Smooth muscle cell (in vitro differentiated cells): ENCODE measurements around the gene BBS9. TPM values are rescaled to one million over a fixed set of nuclear protein-coding genes. Genes with fewer than 3 reads are reported as not detected.

ENCODE experiments used
- DNase-seq: peaks from one replicate; lab custom pipeline; 2025; ENCODE audit not compliant: unreplicated experiment; lab: John Stamatoyannopoulos, UW
- H2AFZ ChIP-seq: fragments of 200-600 bp; sonication (generic); 2 replicates; pipeline ENCODE4 v1.6.0; 2016; ENCODE audit warnings: antibody characterized with exemption, low read depth, mild to moderate bottlenecking
- H3F3A ChIP-seq: fragments of 200-600 bp; sonication (generic); 2 replicates; pipeline ENCODE4 v1.6.0; 2017; ENCODE audit warnings: antibody characterized with exemption, low read depth
- H3K27ac ChIP-seq: fragments of 200-600 bp; sonication (generic); 2 replicates; pipeline ENCODE4 v1.5.1; 2016; ENCODE audit warnings: low read depth, mild to moderate bottlenecking
- H3K27me3 ChIP-seq: fragments of 200-600 bp; sonication (generic); 2 replicates; pipeline ENCODE4 v1.6.1; 2016; ENCODE audit warnings: low read depth, mild to moderate bottlenecking
- H3K36me3 ChIP-seq: fragments of 200-600 bp; sonication (generic); 2 replicates; pipeline ENCODE4 v1.5.1; 2016; ENCODE audit warnings: low read depth
- H3K4me1 ChIP-seq: fragments of 200-600 bp; sonication (generic); 2 replicates; pipeline ENCODE4 v1.5.1; 2016; ENCODE audit warnings: low read depth
- H3K4me2 ChIP-seq: fragments of 200-600 bp; sonication (generic); 2 replicates; pipeline ENCODE4 v1.6.0; 2016; ENCODE audit warnings: mild to moderate bottlenecking
- H3K4me3 ChIP-seq: fragments of 200-600 bp; sonication (generic); 2 replicates; pipeline ENCODE4 v1.5.1; 2016; ENCODE audit warnings: mild to moderate bottlenecking
- H3K79me2 ChIP-seq: fragments of 200-600 bp; sonication (generic); 2 replicates; pipeline ENCODE4 v1.6.0; 2016; ENCODE audit warnings: low read depth, mild to moderate bottlenecking
- H3K9ac ChIP-seq: fragments of 200-600 bp; sonication (generic); 2 replicates; pipeline ENCODE4 v1.6.0; 2016; ENCODE audit warnings: low read depth
- H3K9me3 ChIP-seq: fragments of 200-600 bp; sonication (generic); replicated peaks from 2 replicates; pipeline ENCODE4 v1.5.1; 2016; ENCODE audit warnings: low read depth
- H4K20me1 ChIP-seq: fragments of 200-600 bp; sonication (generic); 2 replicates; pipeline ENCODE4 v1.6.0; 2016; ENCODE audit warnings: low read depth
- CTCF ChIP-seq: fragments of 200-600 bp; sonication (generic); IDR thresholded peaks from 2 replicates; pipeline ENCODE4 v1.5.1; 2017; ENCODE audit warnings: borderline replicate concordance, mild to moderate bottlenecking, antibody characterized with exemption; ENCODE audit not compliant: insufficient read depth, poor library complexity, severe bottlenecking
- WGBS: methylation state at CpG from one replicate; pipeline ENCODE4 v1.1.7; 2016; ENCODE audit warnings: low lambda C conversion rate; 5-methylcytosine and 5-hydroxymethylcytosine counted together
- polyA plus RNA-seq: library from polyadenylated mRNA; unstranded; fragments of >200 nt; fragmentation: Nextera tagmentation; extraction: Ambion mirVana; gene quantifications from 2 replicates; pipeline ENCODE4 v1.2.1, GENCODE V29; 2016
- total RNA-seq: library from RNA; depleted of rRNA; stranded (reverse); fragments of >200 nt; gene quantifications from 2 replicates; pipeline ENCODE4 v1.2.3, GENCODE V29; 2014

Gene BBS9
- total and polyA plus RNA-seq, 2 experiments from 2014 or later = 12.8 to 19.6 TPM

- TF ChIP-seq CTCF = no peak
These were observed 460.5 kb downstream of the BBS9 start for GRCh38 chr7:33589911-33590310.

GRCh38 chr7:33590916-33591315 lies 461.6 kb downstream of the BBS9 start:
- Histone ChIP-seq H3K27me3 (no peaks in the 10 kb centered on the region), H4K20me1 (no peaks in the 10 kb centered on the region), H3K9ac (no peak overlapping the region), H3K4me2 (peak overlapping the region; percentile 52), H3F3A (no peaks in the 10 kb centered on the region), H2AFZ (no peak overlapping the region), H3K36me3 (no peaks in the 10 kb centered on the region), H3K4me3 (no peak overlapping the region), H3K79me2 (no peaks in the 10 kb centered on the region), H3K9me3 (no peaks in the 10 kb centered on the region), H3K27ac (peak overlapping the region; percentile 49), H3K4me1 (peaks cover 4% of the 10 kb centered on the region)
- no peak for TF ChIP-seq CTCF
- DNase-seq = no peak

More at GRCh38 chr7:33589911-33590310, 460.5 kb downstream of the BBS9 start:
- Histone ChIP-seq H3K27me3 (no peaks in the 10 kb centered on the region), H3K9ac (no peak overlapping the region), H3K27ac (no peak overlapping the region), H3K4me2 (no peak overlapping the region), H4K20me1 (no peaks in the 10 kb centered on the region), H3K36me3 (no peaks in the 10 kb centered on the region), H3K4me1 (peaks cover 4% of the 10 kb centered on the region), H3K9me3 (no peaks in the 10 kb centered on the region), H3F3A (no peaks in the 10 kb centered on the region), H3K4me3 (no peak overlapping the region), H2AFZ (no peak overlapping the region), H3K79me2 (no peaks in the 10 kb centered on the region)
- WGBS = 100% methylated on average over 2 of the region's 2 CpGs
- no peak for DNase-seq

GRCh38 chr7:33591490-33591889 lies 462.1 kb downstream of the BBS9 start:
- Histone ChIP-seq H3K27me3 (no peaks in the 10 kb centered on the region), H4K20me1 (no peaks in the 10 kb centered on the region), H3K9me3 (no peaks in the 10 kb centered on the region), H3K36me3 (no peaks in the 10 kb centered on the region), H3F3A (no peaks in the 10 kb centered on the region), H3K4me1 (peaks cover 4% of the 10 kb centered on the region), H3K27ac (peak overlapping the region; percentile 49), H2AFZ (no peak overlapping the region), H3K79me2 (no peaks in the 10 kb centered on the region), H3K4me2 (peak overlapping the region; percentile 44), H3K4me3 (no peak overlapping the region), H3K9ac (no peak overlapping the region)
- 82% methylated on average over 5 of the region's 5 CpGs for WGBS
- DNase-seq = no peak
- no peak for TF ChIP-seq CTCF

GRCh38 chr7:33592718-33593117 lies 463.4 kb downstream of the BBS9 start:
- H3K4me1 ChIP-seq = peaks cover 4% of the 10 kb centered on the region
- no peak for TF ChIP-seq CTCF
- no peaks in the 10 kb centered on the region for H3K9me3 ChIP-seq
- H2AFZ ChIP-seq = no peak overlapping the region
- no peaks in the 10 kb centered on the region for H3K27me3 ChIP-seq
- H3K4me2 ChIP-seq = no peak overlapping the region
- no peak overlapping the region for H3K4me3 ChIP-seq
- DNase-seq = no peak
- no peak overlapping the region for H3K27ac ChIP-seq
- H3F3A ChIP-seq = no peaks in the 10 kb centered on the region
- H4K20me1 ChIP-seq = no peaks in the 10 kb centered on the region
- no peaks in the 10 kb centered on the region for H3K79me2 ChIP-seq
- H3K9ac ChIP-seq = no peak overlapping the region
- H3K36me3 ChIP-seq = no peaks in the 10 kb centered on the region
